GM19468 (cell line): ENCODE data around the gene ZNF316.

Experiments
- ATAC-seq: cut with Tn5 transposase; IDR thresholded peaks from one replicate; pipeline ENCODE4 v1.9.1; 2021; ENCODE audit warnings: mild to moderate bottlenecking, moderate library complexity, moderate number of reproducible peaks; ENCODE audit not compliant: unreplicated experiment; ENCODE audit errors: extremely low read depth

Gene ZNF316

GRCh38 chr7:6643915-6644625, 7.0 kb downstream of the ZNF316 start:
- no peak for ATAC-seq

DNA sequence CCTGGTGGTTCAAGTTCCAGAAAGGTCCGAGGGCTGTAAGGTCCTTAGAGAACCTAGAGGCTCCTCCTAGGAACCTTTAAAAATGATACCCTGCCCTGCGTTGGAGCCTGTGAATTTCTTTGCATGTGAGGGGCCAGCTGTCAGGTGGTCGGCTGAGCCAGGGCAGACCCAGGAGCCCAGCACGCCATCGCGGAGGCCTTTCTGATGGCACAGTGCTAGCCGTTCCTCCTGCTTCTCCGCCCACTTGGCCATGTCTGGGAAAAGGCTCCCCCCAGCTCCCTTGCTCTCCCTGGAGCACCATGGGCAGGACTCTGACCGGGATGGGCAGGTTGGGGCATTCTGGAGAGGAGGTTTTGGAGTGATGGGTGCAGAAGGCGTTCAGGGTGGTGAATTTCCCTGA, 7.6 kb downstream of the ZNF316 start:
- no peak for ATAC-seq

GRCh38 chr7:6646465-6646864, 9.3 kb downstream of the ZNF316 start:
- no peak for ATAC-seq

- ATAC-seq, result no peak
Measured at GRCh38 chr7:6647080-6647479, 10.0 kb downstream of the ZNF316 start.

DNA sequence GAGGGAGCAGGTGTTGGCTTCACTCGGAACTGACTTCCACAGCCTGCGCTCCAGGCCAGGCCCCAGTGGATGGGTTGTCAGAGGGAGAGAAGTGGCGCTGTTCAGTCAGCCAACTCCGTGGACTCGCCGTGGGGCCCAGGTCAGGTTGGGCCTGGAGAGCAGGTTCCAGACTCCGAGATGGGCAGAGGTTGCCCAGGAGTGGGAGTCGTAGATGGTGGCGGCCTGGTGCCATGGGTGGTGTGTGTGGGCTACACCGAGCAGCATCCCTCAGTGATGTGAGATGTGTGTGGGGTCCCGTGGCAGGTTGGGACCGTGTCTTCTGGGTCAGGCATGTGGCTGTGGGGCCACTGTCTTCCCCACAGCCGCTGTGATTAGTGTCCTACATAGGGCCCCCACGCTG, 10.4 kb downstream of the ZNF316 start:
- no peak for ATAC-seq

DNA sequence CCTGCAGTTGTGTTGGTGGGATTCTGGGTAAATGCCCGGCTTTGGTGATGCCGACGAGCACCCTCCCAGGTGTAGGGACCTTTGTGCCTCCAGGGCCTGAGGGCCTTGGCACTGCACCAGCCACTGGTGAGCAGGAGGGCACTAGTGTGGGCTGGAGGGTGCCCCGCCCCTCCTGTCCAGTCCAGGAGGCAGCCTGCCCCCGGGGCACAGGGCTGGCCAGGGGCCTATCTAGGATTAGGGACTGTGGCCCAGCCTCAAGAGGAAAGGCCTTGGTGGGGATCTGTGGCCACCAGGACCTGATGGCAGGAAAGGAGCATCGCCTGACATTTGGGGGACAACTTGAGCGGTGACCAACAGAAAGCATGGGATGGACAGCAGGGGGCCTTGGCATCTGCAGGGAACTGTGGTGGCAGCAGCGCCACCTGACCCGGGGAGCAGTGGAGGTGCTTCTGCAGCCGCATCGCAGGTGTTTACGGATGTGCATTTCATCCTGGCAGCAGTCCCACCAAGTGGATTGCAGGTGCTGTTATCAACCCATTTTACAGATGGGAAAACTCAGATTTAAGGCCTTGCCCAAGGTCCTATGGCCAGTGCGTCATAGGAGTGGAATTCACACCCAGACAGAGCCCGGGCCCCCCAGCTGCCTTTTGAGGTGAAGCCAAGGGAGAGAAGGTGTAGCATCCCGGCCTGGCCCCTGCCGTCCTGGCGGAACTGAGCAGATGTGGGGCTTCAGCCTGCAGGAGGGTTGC, 11.1 kb downstream of the ZNF316 start:
- no peak for ATAC-seq

GRCh38 chr7:6648815-6649104, 11.6 kb downstream of the ZNF316 start:
- no peak for ATAC-seq

DNA sequence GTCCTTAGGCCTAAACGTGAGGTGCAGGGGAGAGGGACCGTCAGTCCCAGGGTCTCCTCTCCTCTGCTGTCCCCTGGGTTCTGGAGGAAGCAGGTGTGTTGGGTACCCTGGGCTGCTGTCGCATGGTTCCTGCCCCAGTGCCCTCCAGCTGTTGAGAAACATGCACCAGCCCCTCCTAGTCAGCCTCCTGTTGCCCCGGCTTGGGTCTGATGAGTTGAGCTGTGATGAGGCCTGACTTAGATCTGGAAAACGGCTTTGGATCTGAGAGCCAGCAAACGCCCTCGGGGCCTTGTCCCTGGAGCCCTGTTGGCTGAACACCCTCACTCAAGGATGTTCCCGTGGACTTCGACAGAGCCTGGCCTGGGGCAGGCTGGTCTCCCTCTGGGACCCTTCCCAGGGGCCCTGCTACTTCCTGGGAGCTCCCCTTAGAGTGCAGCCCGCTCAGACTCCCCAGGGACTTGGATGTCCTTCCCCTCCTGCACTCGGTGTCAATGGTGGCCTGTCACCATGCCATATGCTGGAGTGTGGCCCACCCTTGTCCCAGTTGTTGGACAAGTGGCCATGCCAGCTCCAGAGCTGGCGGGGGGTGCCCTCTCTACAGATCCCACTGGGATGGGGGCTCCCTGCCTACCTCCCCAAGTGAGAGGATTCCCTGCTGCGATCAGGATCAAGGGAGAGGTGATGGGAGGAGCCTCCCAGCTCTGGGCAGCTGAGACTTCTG, 12.3 kb downstream of the ZNF316 start:
- no peak for ATAC-seq

- no peak for ATAC-seq
Measured at GRCh38 chr7:6650086-6650485, 13.0 kb downstream of the ZNF316 start.

DNA sequence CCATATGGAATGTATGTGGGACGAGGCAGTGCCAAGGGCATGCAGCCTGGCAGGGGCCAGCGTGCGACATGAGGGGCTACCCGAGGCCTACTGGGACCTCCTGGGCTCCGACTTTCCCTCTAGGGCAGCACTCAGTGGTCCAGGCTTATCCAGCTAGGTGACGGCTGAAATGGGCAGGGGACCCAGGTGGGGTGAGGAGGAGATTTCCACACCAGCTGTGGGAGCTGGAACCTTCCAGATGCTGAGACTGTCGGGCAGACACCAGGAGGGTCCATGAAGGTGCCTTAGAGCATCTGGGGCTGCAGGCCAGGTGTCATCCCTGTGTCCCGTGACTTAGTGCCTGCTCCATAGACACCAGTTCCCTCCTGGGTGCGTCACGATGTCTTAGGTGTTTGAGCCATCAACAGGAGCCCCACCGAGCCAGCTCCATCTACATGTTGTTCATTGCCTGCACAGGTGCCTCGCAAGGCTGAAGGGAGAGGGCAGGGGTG, 13.4 kb downstream of the ZNF316 start:
- no peak for ATAC-seq

DNA sequence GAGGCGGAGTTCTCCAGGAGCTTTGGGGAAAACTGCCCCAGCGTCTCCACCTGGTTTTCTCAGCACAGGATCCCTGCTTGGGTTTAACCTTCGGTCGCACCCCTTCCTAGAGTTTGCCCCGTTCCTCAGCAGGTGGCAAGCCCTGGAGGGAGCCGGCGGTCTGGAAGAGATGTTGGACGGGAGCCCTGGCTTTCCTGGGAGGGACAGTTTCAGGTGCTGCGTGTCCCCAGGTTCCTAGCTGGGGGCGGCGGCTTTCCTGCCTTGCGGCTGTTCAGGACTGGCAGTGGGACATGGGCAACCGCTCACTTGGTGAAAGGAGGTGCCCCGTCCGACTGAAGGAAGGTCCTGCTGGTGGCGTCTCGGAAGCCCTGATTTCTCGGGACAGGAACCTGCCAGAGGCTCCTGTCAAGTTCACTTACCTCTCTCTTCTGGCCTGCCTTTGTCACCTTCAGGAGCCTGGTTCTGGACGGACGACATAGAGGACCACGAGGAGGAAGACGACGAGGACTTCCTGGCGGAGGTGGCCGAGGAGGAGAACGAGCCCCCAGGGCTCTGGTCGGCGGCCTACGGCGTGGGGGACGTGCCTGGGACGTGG, 14.8 kb downstream of the ZNF316 start:
- no peak for ATAC-seq

DNA sequence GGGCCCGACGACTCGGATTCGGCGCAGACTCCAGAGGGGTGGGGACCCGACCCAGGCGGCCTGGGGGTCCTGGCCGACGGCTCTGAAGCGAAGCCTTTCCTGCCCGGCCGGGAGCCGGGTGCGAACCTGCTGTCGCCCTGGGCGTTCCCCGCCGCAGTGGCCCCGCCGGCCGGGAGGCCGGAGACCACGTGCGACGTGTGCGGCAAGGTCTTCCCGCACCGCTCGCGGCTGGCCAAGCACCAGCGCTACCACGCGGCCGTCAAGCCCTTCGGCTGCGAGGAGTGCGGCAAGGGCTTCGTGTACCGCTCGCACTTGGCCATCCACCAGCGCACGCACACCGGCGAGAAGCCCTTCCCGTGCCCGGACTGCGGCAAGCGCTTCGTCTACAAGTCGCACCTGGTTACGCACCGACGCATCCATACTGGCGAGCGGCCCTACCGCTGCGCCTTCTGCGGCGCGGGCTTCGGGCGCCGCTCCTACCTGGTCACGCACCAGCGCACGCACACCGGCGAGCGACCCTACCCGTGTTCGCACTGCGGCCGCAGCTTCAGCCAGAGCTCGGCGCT, 15.4 kb downstream of the ZNF316 start:
- ATAC-seq, result no peak

DNA sequence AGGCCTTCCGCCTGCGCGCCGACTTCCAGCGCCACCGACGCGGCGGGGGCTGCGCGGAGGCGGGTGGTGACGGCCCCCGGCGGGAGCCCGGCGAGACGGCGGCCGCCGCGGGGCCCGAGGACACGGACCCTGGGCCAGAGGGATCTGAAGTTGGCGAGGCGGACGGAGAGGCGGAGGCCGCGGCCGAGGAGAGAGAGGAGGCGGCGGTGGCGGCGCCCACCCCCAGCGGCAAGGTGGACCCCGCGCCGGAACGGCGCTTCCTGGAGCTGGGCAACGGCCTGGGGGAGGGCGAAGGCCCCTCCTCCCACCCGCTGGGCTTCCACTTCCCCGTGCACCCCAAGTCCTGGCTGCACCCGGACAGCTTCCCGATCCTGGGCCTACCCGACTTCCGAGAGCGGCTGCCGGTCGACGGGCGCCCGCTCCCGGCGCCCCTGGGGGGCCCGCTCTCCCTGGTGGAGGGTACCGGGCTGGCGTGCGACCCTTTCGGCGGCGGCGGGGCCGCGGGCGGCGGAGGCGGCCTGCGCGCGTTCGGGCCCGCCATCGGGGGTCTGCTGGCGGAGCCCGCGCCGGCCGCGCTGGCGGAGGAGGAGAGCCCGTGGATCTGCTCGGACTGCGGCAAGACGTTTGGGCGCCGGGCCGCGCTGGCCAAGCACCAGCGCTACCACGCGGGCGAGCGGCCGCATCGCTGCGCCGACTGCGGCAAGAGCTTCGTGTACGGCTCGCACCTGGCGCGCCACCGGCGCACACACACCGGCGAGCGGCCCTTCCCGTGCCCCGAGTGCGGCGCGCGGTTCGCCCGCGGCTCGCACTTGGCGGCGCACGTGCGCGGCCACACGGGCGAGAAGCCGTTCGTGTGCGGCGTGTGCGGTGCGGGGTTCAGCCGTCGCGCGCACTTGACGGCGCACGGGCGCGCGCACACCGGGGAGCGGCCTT, 16.2 kb downstream of the ZNF316 start:
- no peak for ATAC-seq

- ATAC-seq, result no peak
Measured at GRCh38 chr7:6654113-6654841, 17.2 kb downstream of the ZNF316 start.

- ATAC-seq, result no peak
Measured at GRCh38 chr7:6654842-6655610, 17.9 kb downstream of the ZNF316 start.

GRCh38 chr7:6655636-6656385, 18.7 kb downstream of the ZNF316 start:
- no peak for ATAC-seq

GRCh38 chr7:6656413-6656812, 19.3 kb downstream of the ZNF316 start:
- no peak for ATAC-seq
